Astrocyte (in vitro differentiated cells and primary cell): ENCODE measurements around the gene NEB.

Experiments
- EZH2 ChIP-seq: IDR thresholded peaks from 2 replicates; pipeline ENCODE4 v1.6.1; 2012; ENCODE audit warnings: mild to moderate bottlenecking, low read length, inconsistent platforms; ENCODE audit not compliant: insufficient read depth
- TF ChIP-seq, protein P1 (sequence below): IDR thresholded peaks from 2 replicates; pipeline ENCODE4 v1.5.1; 2011; ENCODE audit warnings: low read depth, mild to moderate bottlenecking, inconsistent platforms, low read length, moderate library complexity; ENCODE audit not compliant: insufficient read depth

DNA sequence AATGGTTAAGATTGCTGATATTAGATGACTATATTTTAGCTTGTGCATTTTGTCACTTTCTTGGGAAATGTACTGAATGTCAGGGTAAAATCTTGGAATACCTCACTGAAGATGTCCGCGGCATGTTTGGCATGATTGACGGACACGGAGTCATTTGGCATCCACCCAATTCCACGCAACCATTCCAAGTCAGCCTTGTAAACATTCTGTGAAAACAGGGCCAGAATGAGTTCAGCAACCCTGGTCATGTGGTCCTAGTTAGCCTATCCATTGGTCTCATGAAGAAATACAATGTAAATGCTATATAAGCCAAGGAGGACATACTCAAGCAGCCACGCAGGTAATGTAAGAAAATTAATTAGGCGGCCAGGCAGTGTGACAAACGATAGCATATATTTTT lies 165.1 kb downstream of the NEB start:
- TF ChIP-seq, protein P1, sequence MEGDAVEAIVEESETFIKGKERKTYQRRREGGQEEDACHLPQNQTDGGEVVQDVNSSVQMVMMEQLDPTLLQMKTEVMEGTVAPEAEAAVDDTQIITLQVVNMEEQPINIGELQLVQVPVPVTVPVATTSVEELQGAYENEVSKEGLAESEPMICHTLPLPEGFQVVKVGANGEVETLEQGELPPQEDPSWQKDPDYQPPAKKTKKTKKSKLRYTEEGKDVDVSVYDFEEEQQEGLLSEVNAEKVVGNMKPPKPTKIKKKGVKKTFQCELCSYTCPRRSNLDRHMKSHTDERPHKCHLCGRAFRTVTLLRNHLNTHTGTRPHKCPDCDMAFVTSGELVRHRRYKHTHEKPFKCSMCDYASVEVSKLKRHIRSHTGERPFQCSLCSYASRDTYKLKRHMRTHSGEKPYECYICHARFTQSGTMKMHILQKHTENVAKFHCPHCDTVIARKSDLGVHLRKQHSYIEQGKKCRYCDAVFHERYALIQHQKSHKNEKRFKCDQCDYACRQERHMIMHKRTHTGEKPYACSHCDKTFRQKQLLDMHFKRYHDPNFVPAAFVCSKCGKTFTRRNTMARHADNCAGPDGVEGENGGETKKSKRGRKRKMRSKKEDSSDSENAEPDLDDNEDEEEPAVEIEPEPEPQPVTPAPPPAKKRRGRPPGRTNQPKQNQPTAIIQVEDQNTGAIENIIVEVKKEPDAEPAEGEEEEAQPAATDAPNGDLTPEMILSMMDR, result no peak
- no peak for TF ChIP-seq EZH2
